ENCODE results near the gene FGF12.
A peak's percentile ranks its signal among the peaks of the same experiment; 100 is the strongest.
"Not testable (repeated sequence)": the region's sequence is repeated elsewhere in the genome, so short reads cannot be mapped to it uniquely, and the experiment has no call there.

The FGF12 gene

DNA sequence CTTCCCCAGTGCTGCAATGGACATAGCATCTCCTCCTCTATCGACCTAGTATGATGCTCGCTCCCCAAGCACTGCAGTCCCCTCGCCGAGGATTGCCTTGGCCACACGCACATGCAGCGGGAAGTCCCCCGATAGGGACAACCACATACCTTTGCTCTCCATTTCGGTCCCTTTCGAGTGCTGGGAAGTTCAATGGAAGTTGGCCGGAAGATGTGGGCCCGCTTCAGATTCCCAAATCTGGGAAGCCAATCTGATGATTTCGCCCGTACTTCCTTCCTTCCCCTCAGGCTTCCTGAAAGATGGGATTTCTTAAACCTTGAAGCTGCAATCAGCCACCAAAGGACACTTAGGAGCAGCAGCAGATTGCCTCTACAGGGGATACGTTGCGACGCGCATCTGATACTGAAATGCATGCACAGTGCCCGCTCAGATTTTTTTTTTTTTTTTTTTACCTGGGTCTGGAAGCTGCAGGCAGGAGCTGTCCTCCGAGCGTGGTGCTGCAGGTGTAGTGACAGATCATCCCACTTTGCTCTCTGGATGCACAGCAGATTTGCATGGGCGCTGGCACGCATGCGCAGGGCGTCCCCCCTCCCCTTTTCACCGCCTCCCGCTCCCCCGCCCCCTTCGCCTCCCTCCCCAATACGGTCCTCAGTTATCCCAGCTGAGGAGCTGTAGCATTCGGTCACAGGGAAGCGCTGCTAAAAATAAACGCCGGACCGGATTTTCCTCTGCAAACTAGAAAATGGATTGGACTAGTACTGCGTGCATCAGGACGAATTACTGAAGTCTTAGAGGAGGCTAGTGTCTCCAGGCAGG is at the start of gene FGF12:
TSS of gene FGF12 (minus strand) at position 510 of the 816 bp plus-strand sequence.
- DNase-seq: peak; percentile 65

DNA sequence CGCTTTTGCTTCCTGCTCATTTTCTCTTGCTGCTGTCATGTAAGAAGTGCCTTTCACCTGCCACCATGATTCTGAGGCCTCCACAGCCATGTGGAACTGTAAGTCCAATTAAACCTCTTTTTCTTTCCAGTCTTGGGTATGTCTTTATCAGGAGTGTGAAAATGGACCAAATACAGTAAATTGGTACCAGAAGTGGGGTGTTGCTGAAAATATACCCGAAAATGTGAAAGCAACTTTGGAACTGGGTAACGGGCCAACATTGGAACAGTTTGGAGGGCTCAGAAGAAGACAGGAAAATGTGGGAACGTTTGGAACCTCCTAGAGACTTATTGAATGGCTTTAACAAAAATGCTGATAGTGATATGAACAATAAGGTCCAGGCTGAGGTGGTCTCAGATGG is 47.0 kb upstream of the FGF12 start:
- not testable (repeated sequence) for DNase-seq

DNA sequence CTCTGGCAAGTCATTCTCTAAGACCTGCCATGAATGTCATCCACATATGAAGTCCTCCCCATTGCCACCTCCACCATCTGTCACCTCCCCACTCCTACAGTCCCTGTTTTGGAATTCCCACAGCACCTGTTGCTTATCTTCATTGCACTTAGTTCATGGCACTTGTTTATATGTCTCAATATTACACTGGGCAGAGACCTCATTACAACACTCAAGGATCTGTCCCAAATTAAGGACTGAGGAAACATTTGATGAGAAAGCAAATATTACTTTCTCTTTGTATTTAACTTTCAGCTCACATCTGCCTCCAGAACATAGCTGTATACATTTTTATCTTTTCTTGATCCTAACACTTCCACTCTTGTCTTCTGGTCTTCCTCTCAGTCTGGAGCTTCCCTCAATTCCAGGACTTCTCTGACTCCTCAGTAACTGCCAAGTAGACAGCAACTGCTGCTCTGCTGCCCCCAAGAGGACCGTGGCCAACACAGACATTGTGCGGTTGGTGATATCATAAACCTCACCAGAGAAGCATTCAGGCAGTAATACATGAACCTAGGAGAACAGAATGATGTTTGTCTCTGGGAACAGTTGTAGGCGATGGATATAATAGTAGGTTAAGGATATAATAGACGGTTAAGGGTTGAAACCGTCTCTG is 45.0 kb upstream of the FGF12 start:
- peak; percentile 35 for DNase-seq

DNA sequence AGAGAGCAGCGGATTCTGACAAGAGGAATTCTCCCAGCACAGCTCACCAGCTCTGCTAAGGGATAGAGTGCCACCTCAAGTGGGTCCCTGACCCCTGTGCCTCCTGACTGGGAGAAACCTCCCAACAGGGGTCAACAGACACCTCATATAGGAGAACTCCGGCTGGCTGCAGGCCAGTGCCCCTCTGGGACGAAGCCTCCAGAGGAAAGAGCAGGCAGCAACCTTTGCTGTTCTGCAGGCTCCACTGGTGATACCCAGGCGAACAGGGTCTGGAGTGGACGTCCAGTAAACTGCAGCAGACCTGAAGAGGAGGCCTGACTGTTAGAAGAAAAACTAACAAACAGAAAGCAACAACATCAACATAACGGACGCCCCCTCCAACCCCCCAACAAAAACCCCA is 31.3 kb upstream of the FGF12 start:
- DNase-seq: no peak

DNA sequence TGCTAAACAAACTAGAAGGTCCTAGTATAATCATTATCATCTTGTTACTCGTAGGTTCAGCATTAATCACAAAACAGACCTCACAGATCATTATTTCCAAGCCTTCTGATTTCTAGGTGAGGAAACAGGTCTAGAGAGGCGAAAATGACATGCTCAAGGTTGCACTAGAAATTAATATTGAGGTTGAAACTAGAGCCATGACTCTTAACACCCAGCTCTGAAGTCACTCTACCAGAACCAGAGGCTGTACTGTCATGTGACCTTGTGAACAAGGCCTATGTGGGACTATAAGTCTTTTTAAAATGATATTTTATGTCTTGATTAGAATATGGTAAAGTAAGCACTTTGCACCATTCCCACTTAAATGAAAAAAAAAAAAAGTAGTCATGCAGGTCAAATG is 23.8 kb upstream of the FGF12 start:
- no peak for DNase-seq

DNA sequence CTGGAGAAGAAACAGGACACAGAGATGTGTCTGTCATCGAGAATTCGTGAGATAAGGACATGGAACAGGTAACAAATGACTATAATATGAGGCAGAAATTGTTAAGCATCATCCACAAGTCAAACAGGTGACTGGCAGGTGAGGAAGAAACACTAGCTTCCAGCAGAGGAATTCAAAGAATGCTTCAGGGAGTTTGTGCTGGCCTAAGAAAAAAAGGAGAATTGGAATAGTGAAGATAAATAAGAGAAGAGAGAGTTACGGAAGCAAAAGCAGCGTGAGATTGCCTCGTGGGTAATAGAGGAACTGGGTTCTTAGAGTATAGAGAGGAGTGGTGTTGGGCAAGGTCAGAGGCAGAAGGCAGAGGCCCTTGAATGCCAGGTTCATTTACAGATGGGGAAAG is 22.9 kb upstream of the FGF12 start:
- no peak for DNase-seq

DNA sequence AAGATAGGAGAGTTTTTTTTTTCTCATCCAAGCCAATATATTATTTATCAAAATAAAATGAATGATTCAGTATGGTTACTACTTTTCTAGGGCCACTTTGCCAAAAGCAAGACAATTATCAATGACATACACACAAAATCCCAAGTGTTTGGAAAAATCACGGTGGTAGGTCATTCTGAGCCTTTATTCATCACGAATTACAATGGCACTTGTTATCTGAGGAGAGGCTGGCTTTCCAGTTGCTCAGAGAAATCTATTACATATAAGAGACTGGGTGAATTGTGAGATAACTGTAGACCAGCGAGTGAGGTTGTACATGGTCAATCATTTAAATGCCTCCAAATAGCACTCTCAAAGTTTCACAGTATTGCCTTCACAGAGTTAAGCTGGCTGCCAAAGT is 20.4 kb upstream of the FGF12 start:
- no peak for DNase-seq

DNA sequence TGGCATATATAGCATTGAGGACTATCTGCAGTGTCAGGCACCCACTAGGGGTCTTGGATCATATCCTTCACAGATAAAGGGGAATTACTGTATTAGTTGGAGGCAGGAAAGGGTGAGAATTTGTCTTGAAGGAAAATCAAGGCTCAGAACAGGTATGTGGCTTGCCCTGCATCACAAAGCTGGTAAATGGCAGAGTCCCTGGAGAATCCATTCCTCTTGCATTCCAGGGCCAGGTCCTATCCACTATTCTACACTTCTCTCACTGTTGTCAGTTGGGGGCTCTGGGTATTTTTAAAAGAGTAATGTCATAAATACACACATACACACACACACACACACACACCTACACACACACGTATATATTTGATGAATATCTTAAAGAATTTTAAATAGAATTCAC is 19.8 kb upstream of the FGF12 start:
- DNase-seq: no peak

DNA sequence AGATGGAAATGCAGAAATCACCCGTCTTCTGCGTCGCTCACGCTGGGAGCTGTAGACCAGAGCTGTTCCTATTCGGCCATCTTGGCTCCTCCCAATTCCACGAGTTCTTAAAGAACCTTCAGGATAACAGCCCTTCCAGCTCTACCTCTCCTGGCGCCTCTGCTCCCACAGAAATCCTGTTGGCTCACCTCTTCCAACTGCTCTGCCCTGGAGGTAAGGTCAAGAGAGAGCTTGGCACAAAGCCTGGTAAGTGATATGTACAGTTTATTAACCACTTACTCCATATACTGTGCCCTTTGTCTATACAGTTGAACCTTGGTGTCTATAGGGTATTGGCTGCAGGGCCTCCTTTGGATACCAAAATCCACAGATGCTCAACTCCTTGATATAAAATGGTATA is 17.8 kb upstream of the FGF12 start:
- DNase-seq: no peak

DNA sequence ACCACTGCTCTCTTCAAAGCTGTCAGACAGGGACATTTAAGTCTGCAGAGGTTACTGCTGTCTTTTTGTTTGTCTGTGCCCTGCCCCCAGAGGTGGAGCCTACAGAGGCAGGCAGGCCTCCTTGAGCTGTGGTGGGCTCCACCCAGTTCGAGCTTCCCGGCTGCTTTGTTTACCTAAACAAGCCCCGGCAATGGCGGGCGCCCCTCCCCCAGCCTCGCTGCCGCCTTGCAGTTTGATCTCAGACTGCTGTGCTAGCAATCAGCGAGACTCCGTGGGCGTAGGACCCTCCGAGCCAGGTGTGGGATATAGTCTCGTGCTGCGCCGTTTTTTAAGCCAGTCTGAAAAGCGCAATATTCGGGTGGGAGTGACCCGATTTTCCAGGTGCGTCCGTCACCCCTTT is 17.3 kb upstream of the FGF12 start:
- not testable (repeated sequence) for DNase-seq

DNA sequence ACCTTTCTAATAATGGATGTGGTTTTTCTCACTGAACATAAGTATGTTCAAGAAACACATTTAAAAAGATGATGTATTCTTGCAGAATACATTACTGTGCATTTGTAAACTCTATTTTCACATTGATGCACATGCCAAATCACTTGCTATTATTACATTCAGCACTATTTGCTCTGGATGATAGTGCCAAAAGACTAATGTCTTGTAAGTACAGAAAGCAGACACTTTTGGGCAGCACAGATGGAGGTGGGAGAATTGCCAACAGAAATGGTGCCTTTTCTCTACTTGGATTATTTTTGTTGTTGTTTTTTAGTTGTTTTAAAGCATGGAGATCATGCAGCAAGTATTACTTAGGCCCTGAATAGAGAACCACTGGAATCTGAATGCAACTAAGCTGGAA is 10.2 kb upstream of the FGF12 start:
- DNase-seq: no peak

DNA sequence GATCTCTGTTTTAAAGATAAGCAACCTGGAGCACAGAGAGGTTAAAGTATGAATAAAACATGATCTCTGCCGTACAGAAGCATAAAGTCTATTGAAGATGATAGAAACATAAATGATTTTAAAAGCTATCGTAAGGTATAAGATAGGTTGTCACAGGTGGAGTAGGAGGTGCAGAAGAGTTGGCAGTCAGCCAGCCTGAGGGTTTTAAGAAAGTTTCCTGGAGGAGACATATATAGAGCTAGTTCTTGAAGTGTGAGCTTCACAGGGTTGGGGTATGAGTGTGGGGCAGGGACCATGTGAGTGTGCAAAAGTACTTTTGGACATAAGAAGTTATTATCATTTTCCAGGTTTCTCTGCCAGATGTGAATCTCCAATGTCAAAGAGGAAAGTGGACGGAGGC is 3.9 kb upstream of the FGF12 start:
- DNase-seq: no peak

DNA sequence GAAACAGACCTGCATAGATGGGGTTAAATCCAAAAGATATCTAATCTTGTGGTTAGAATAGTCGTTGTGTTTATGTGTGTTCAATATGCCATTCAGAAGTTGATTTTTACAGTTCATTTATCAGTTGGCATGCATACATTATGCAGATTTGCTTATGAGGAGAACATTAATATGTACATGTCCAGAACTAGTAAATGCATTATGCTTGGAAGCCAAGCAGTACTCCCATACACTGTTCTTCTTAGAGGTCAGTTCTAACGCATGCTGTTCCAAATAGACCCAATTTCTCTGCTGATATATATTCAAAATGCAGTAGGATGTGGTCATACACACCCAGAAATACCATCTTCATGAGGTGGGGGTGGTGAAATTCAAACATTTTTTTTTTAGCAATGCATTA is 956 bp downstream of the FGF12 start:
- no peak for DNase-seq

DNA sequence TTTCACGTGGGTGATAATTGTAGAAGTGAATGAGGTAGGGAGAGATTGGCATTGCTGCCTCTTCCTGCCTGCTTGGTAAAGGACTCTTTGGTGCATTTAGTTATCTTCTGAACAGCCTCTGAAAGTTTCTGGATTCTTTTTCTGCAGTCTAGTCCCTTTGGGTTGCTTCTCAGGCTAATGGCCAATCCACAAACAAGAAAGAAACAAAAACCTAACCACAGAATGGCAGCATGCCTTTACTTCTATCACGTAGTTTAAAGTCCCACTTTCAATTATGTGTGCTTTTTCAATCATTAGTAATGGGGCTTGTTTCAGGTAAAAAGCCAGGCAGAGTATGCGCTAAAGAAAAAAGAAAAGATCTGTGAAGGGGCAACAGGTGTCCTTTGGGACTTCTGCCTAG is 7.4 kb downstream of the FGF12 start:
- DNase-seq: no peak

DNA sequence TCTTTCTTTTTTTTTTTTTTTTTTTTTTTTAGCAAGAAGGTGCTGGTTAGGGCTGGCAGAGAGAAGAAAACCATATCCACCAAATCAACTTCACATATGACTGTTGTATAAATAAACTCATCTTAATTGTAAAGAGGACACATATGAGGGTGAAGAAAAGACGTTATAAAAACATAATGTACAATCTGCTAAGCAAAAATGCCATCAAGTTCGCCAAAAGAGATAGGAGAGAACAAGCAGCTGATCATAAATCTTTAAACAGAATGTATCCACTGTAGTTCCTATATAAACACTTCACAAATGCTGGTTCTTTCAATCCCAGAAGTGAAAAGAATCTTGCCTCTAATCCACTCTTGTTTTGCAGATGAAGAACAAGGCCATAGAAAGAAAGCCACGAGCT is 9.2 kb downstream of the FGF12 start:
- DNase-seq: no peak

DNA sequence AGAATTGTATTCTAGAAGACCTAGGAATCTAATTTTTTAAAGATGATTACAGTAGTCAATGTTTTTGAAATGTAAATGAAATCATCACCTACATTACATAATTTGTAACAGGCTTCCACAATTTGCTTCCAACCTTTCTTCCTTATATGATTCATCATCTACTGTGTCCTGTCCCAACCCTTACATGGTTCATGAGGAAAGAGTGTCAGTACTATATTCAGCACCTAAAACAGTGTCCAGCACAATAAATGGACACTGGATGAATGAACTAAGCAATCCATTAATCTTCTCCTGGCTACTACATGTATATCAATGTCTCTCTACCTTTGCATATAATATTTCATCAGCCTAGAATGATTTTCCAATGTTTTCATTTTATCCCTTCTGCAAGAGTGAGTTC is 12.2 kb downstream of the FGF12 start:
- DNase-seq: no peak

DNA sequence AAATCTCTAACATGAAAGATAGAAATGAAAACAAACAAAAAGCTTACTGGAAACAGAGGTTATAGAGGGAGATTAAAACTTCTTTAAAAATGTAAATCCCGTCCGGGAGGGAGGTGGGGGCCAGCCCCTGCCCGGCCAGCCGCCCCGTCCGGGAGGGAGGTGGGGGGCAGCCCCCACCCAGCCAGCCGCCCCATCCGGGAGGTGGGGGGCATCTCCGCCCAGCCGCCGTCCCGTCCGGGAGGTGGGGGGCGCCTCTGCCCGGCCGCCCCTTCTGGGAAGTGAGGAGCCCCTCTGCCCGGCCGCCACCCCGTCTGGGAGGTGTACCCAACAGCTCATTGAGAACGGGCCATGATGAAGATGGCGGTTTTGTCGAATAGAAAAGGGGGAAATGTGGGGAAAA is 16.2 kb downstream of the FGF12 start:
- DNase-seq: not testable (repeated sequence)

DNA sequence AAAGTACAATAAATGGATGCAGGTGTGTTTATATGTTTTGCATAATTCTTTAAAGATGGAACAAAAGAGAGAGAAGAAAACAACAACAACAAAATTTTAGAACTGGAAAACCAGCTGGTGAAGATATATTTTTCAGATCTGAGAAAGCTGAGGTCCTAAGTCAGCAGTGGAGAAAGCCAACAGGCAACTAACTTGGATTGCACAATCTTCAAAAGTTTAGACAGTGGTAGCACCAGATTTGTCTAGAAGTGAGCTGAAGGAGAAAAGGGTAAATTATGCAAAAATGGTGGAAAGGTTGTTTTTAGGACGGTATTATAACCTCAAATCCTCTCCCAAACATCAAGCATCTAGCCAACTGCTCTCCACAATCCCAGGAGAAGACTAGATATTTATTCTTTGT is 17.0 kb downstream of the FGF12 start:
- DNase-seq: no peak

DNA sequence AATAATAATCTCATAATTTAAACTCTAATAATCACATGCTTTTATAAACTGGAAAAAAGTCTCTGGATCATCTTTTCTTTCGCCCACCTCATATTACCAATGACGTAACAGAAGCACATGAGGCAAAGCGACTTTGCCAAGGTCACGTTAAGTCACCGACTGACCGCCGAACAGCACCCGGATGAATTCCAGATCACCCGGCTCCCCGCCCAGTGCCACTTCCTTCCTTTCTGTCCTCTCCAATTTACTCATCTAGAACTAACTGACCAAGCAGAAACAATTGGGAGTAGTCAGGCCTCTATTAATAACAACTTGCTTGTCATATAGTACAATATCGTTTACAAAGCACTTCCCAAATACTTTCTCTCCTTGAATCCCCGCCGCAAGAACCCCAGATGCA is 21.1 kb downstream of the FGF12 start:
- DNase-seq: no peak

DNA sequence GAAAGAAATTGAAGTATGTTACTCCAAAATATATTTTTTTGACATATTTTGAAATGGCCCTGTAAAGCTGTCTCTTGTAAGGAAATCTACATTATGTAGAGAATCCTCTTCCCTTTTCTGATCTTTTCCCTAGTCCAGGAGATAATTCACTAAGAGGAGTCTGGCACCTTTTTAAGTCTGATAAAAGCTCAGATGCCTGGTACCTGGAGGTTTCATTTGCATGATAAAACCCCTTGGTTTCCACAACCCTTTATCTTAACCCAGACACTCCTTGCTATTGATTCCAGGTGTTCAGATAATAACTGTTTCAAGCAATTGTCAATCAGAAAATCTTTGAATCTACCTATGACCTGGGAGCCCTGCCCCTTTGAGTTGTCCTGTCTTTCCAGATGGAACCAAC is 26.5 kb downstream of the FGF12 start:
- no peak for DNase-seq

DNA sequence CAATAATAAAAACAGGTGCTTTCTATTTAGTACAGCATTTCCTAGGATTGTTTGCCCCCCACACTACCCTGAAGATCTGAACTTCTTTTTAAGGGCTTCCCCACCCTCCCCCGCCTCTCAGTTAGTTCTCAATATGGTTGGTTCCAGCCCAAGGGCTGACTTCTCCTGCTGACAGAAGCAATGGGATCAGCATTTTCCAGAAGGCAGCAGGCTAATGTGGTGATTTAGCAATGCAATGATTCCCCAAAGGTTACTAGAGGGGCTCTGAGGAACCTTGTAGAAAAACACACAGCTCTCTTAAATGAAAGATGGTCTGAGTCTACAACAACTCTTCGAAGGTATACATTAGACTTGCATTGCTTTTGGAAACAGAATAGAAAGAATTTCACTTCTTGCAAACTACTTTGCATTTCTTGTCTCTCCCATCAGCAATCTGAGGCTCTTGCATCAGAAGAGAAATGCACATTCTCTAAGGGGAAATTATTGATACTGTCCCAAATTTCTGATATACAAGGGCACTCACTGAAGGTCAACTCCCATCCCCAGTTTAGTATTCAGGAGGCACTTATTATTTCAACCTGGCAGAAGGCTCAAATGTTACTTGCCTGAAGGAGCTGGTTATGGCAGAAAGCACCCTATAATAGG is 30.3 kb downstream of the FGF12 start:
- DNase-seq: no peak

DNA sequence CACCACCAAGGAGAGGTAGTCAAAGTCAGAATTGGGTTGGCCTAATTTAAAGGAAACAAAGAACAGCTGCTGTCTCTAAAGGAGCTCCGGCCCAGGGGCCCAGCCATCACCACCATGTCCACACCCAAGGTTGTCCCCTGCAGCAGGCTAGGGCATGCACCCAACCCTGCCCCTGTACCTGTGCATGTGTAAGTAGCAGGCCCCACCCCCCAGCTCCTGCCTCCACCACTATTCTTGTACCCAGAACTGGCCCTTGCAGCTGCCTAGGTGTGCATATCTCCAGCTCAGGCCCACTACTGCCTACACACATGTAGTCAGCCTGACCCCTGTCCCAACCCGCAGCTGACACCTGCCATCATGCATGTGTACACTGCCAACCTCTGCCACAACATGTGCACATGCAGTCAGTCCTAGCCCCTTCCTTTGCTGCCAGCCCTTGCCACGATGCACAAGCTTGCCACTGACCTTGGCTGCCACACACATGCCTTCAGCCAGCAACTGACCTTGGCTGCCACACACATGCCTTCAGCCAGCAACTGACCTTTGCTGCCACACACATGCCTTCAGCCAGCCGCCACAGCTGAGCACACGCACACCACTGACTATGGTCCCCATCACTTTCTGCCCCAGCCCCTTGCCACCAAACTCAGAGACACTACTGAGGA is 39.7 kb downstream of the FGF12 start:
- DNase-seq: no peak

DNA sequence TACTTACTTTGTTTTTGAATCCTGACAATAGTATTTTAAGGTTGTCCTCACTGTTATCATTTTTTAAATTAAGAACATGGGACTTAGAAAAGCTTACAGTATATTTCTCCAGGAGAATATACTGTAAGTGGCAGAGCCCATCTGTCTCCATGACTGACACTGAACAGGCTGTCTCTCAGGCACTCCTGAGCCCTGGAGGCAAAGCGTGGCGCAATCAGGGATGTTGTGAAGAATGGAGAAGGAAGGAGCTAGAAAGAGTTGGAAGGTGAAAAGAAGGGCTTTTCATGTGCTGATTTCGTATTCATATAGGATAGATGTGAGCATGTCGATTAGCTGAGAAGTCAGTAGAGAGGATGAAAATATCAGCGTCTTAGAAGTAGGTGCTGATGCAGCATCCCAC is 41.5 kb downstream of the FGF12 start:
- no peak for DNase-seq

DNA sequence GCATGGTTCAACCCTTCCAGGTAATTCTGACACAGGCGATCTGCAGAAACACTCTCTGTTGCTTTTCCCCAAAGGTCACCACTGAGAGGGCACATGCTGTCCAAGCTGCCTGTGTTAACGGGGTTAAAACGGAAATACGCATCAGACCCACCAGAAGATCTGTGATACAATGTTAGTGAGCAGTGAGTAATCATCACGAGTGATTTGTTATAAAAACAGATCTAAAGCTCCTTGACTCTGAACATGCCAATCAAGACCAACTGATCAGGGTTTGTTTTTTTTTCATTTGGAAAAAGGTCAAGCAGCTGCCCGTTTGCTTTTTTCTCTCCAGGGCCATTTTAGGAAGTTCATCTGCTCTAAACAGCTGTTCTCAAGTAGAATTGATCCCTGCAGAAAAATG is 43.2 kb downstream of the FGF12 start:
- DNase-seq: no peak
